Hepatocyte (in vitro differentiated cells): ENCODE measurements around the gene AFF2. TPM values are rescaled to one million over a fixed set of nuclear protein-coding genes. Genes with fewer than 3 reads are reported as not detected.

Experiments used
- DNase-seq: peaks from one replicate; pipeline ENCODE4 v3.0.0-alpha.2; 2016; ENCODE audit warnings: low spot score
- H2AFZ ChIP-seq: fragments of 200-600 bp; sonication (generic); 2 replicates; pipeline ENCODE4 v1.6.0; 2016; ENCODE audit warnings: antibody characterized with exemption, mild to moderate bottlenecking
- H3K27ac ChIP-seq: fragments of 200-600 bp; sonication (generic); 2 replicates; pipeline ENCODE4 v1.5.1; 2016; ENCODE audit warnings: mild to moderate bottlenecking
- H3K27me3 ChIP-seq: fragments of 200-600 bp; sonication (generic); 2 replicates; pipeline ENCODE4 v1.6.1; 2016
- H3K36me3 ChIP-seq: fragments of 200-600 bp; sonication (generic); replicated peaks from 2 replicates; pipeline ENCODE4 v1.5.1; 2016; ENCODE audit warnings: low read depth; ENCODE audit not compliant: insufficient read depth
- H3K4me1 ChIP-seq: fragments of 200-600 bp; sonication (generic); 2 replicates; pipeline ENCODE4 v1.5.1; 2016; ENCODE audit warnings: mild to moderate bottlenecking, moderate library complexity; ENCODE audit not compliant: insufficient read depth
- H3K4me2 ChIP-seq: fragments of 200-600 bp; sonication (generic); 2 replicates; pipeline ENCODE4 v1.6.0; 2016
- H3K4me3 ChIP-seq: fragments of 200-600 bp; sonication (generic); 2 replicates; pipeline ENCODE4 v1.5.1; 2016; ENCODE audit warnings: mild to moderate bottlenecking
- H3K79me2 ChIP-seq: fragments of 200-600 bp; sonication (generic); 2 replicates; pipeline ENCODE4 v1.6.0; 2017; ENCODE audit warnings: mild to moderate bottlenecking
- H3K9me2 ChIP-seq: fragments of 200-600 bp; sonication (generic); replicated peaks from 2 replicates; pipeline ENCODE4 v1.6.0; 2017; ENCODE audit warnings: mild to moderate bottlenecking; ENCODE audit not compliant: insufficient read depth
- H3K9me3 ChIP-seq: fragments of 200-600 bp; sonication (generic); 2 replicates; pipeline ENCODE4 v1.5.1; 2016; ENCODE audit warnings: low read depth, mild to moderate bottlenecking
- H4K20me1 ChIP-seq: fragments of 200-600 bp; sonication (generic); 2 replicates; pipeline ENCODE4 v1.6.0; 2016; ENCODE audit warnings: mild to moderate bottlenecking; ENCODE audit not compliant: insufficient read depth, poor library complexity, severe bottlenecking
- EZH2 ChIP-seq: fragments of 200-600 bp; sonication (generic); IDR thresholded peaks from 2 replicates; pipeline ENCODE4 v1.6.1; 2016; ENCODE audit warnings: antibody characterized with exemption, mild to moderate bottlenecking, borderline replicate concordance
- EZH2phosphoT487 ChIP-seq: fragments of 200-600 bp; sonication (generic); IDR thresholded peaks from one replicate; pipeline ENCODE4 v1.6.1; 2018; ENCODE audit warnings: antibody characterized with exemption, mild to moderate bottlenecking, low read depth, moderate library complexity; ENCODE audit not compliant: unreplicated experiment, severe bottlenecking
- WGBS: methylation state at CpG from one replicate; pipeline ENCODE4 v1.1.6; 2016; ENCODE audit warnings: low lambda C conversion rate; ENCODE audit errors: missing lambda C conversion rate; 5-methylcytosine and 5-hydroxymethylcytosine counted together
- polyA plus RNA-seq: library from polyadenylated mRNA; unstranded; fragments of >200 nt; fragmentation: Nextera tagmentation; extraction: Ambion mirVana; gene quantifications from 2 replicates; pipeline ENCODE4 v1.2.1, GENCODE V29; 2016
- total RNA-seq: library from RNA; depleted of rRNA; stranded (reverse); fragments of >200 nt; gene quantifications from 2 replicates; pipeline ENCODE4 v1.2.3, GENCODE V29; 2014
- TF ChIP-seq, protein P1 (sequence below): fragments of 200-600 bp; sonication (generic); IDR thresholded peaks from 2 replicates; pipeline ENCODE4 v1.5.1; 2016; ENCODE audit warnings: antibody characterized with exemption, mild to moderate bottlenecking; ENCODE audit not compliant: poor library complexity

The AFF2 gene
- total and polyA plus RNA-seq, 2 experiments from 2014 or later, result 2.1 to 6.5 TPM

DNA sequence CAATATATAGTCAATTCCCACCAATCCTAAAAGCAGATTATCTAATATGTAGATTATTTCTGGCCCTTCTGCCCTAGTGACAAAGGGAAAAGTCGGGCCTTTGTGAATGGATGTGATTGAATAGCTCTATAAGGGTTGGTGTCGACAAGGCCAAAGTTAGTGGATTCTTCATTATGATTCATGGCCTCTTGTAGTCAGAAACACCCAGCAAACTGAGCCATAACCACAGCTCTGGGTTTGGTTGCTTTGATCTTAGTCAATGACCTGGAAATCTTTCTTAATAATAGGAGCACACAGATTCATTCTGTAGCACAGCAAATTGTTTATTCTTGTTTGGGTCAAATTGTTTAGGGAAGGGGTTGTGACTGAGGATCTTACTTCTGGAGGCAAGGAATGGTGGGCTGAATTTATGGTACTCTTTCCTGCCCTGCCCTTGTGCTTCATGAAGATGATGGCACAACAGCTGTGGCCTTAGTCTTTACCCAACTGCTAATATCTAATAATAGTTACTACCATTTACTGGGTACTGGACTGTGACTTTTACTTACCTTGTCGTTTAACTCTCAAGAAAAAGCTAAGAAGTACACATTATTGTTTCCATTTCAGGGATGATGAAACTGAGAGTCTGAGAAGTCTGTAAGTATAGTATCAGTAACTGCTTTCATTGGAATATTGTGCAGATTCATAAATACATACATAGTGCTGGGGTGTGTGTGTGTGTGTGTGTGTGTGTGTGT, 74.0 kb downstream of the AFF2 start:
- DNase-seq, result no peak
- Histone ChIP-seq H3K4me1 (no peaks in the 10 kb centered on the region), H3K36me3 (no peaks in the 10 kb centered on the region), H3K9me2 (no peaks in the 10 kb centered on the region), H3K4me3 (no peak overlapping the region), H3K79me2 (no peaks in the 10 kb centered on the region), H3K27ac (no peak overlapping the region), H4K20me1 (no peaks in the 10 kb centered on the region), H3K4me2 (no peak overlapping the region), H3K9me3 (no peaks in the 10 kb centered on the region), H3K27me3 (no peaks in the 10 kb centered on the region), H2AFZ (no peak overlapping the region)
- TF ChIP-seq EZH2 (no peak), EZH2phosphoT487 (no peak)
- TF ChIP-seq, protein P1, sequence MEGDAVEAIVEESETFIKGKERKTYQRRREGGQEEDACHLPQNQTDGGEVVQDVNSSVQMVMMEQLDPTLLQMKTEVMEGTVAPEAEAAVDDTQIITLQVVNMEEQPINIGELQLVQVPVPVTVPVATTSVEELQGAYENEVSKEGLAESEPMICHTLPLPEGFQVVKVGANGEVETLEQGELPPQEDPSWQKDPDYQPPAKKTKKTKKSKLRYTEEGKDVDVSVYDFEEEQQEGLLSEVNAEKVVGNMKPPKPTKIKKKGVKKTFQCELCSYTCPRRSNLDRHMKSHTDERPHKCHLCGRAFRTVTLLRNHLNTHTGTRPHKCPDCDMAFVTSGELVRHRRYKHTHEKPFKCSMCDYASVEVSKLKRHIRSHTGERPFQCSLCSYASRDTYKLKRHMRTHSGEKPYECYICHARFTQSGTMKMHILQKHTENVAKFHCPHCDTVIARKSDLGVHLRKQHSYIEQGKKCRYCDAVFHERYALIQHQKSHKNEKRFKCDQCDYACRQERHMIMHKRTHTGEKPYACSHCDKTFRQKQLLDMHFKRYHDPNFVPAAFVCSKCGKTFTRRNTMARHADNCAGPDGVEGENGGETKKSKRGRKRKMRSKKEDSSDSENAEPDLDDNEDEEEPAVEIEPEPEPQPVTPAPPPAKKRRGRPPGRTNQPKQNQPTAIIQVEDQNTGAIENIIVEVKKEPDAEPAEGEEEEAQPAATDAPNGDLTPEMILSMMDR, result no peak
- 69% methylated on average over 3 of the region's 3 CpGs for WGBS

DNA sequence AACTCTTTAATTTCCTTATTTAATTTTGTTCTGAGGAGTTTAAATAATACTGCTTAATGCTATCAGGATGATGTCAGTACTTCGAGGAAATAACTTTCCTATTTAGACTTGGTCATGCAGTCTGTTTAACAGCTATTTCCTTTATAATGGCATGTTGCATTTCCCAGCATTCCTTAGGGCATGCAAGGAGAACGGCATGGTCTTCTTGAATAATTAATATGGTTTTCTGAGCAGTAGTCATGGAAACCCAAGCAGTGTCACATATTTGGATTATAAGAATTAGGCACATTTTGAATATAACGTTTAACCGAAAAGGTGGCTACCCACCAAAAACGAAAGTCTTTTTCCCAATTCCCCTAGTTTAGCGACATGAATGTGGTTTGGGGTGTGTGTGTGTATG, 76.0 kb downstream of the AFF2 start:
- WGBS, result 78% methylated on average over 6 of the region's 6 CpGs
- Histone ChIP-seq H3K27ac (no peak overlapping the region), H3K9me2 (no peaks in the 10 kb centered on the region), H2AFZ (no peak overlapping the region), H3K36me3 (no peaks in the 10 kb centered on the region), H3K4me3 (no peak overlapping the region), H4K20me1 (no peaks in the 10 kb centered on the region), H3K79me2 (no peaks in the 10 kb centered on the region), H3K4me2 (no peak overlapping the region), H3K4me1 (no peaks in the 10 kb centered on the region), H3K9me3 (no peaks in the 10 kb centered on the region), H3K27me3 (no peaks in the 10 kb centered on the region)
- no peak for DNase-seq
- TF ChIP-seq, protein P1, result no peak
- TF ChIP-seq EZH2phosphoT487 (no peak), EZH2 (no peak)

DNA sequence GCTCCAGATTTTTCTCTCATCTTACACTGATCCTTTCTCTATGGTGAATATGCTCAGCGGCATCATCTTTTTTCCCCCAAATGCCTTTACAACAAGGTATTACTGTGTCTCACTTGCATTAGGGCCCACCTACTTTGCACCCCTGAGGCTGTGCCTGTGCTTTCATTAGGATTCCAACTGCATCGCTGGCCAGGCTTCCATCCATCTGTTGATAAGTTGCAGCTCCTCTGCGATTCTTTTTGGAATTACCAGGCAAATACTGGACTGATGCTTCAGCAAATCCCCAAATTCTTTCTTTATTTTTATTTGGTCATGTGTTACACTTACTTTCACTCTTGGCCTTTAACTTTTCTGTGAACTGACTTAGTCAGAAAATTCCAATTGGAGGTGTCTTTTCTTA, 77.3 kb downstream of the AFF2 start:
- Histone ChIP-seq H3K4me2 (no peak overlapping the region), H3K4me1 (no peaks in the 10 kb centered on the region), H3K79me2 (no peaks in the 10 kb centered on the region), H3K27ac (no peak overlapping the region), H3K4me3 (no peak overlapping the region), H2AFZ (no peak overlapping the region), H3K9me3 (no peaks in the 10 kb centered on the region), H3K9me2 (no peaks in the 10 kb centered on the region), H4K20me1 (no peaks in the 10 kb centered on the region), H3K36me3 (no peaks in the 10 kb centered on the region), H3K27me3 (no peaks in the 10 kb centered on the region)
- 52% methylated on average over 3 of the region's 3 CpGs for WGBS
- DNase-seq, result no peak
- TF ChIP-seq EZH2 (no peak), EZH2phosphoT487 (no peak)
- TF ChIP-seq, protein P1, result no peak
